Sigmoid colon (tissue), 7 donors: Measurements from ENCODE around the gene PCLAF. TPM values are rescaled to one million over a fixed set of nuclear protein-coding genes. Genes with fewer than 3 reads are reported as not detected.
"Not testable (repeated sequence)": the region's sequence is repeated elsewhere in the genome, so short reads cannot be mapped to it uniquely, and the experiment has no call there.

Experiments used
- DNase-seq: peaks from one replicate; pipeline ENCODE4 v3.0.0-alpha.2; 2019
- H3K27ac ChIP-seq, 4 donors: fragments of 200-600 bp; sonication (generic); one replicate each; pipeline ENCODE4 v1.5.1; 2016 to 2019; ENCODE audit warnings: mild to moderate bottlenecking in 1 of 4
- H3K27me3 ChIP-seq, 3 donors: fragments of 200-600 bp; sonication (generic); one replicate each; pipeline ENCODE4 v1.5.1; 2019; ENCODE audit warnings: mild to moderate bottlenecking in 1 of 3
- H3K36me3 ChIP-seq, 4 donors: fragments of 200-600 bp; sonication (generic); one replicate each; pipeline ENCODE4 v1.5.1; 2016 to 2019
- H3K4me1 ChIP-seq, 4 donors: fragments of 200-600 bp; sonication (generic); one replicate each; pipeline ENCODE4 v1.5.1; 2017 to 2019
- H3K4me3 ChIP-seq, 4 donors: fragments of 200-600 bp; sonication (generic); one replicate each; pipeline ENCODE4 v1.5.1; 2017 to 2019; ENCODE audit warnings: mild to moderate bottlenecking in 2 of 4, moderate library complexity in 1 of 4
- H3K9me3 ChIP-seq, 4 donors: fragments of 200-600 bp in 3 of 4; sonication (generic) in 3 of 4; one replicate each; pipeline versions ENCODE4 v1.5.1 to v1.6.1; 2013 to 2019
- EP300 ChIP-seq, 4 donors: sonication (generic); formaldehyde crosslinking; IDR thresholded peaks; one replicate each; pipeline ENCODE4 v1.6.1; 2017; ENCODE audit warnings: antibody characterized with exemption in 4 of 4
- POLR2A ChIP-seq, 2 donors: fragments of 450-650 bp; IDR thresholded peaks; one replicate each; pipeline ENCODE4 v1.6.1; 2016; ENCODE audit warnings: antibody characterized with exemption in 2 of 2, mild to moderate bottlenecking in 2 of 2, moderate library complexity in 2 of 2
- POLR2AphosphoS5 ChIP-seq, 4 donors: sonication (generic); formaldehyde crosslinking; IDR thresholded peaks; one replicate each; pipeline ENCODE4 v1.6.1; 2017; ENCODE audit warnings: antibody characterized with exemption in 4 of 4
- WGBS, 2 donors: extraction: QIAGEN DNeasy Blood & Tissue Kit; methylation state at CpG; one replicate each; pipeline ENCODE4 v1.1.7; 2013; 5-methylcytosine and 5-hydroxymethylcytosine counted together
- intact Hi-C: fragments of 100-400 bp; cut with DNase I; formaldehyde crosslinking; loops from one replicate; pipeline ENCODE4 v1.15.1; 2023
- polyA plus RNA-seq, 3 donors: library from polyadenylated mRNA; stranded (reverse); fragments of 200-250 nt; gene quantifications; one replicate each; pipeline ENCODE4 v1.2.3, GENCODE V29; 2013
- total RNA-seq, 4 donors: library from RNA; depleted of rRNA; stranded (reverse); fragments of >200 nt; gene quantifications; one replicate each; pipeline ENCODE4 v1.1.0, GENCODE V29; 2016
- TF ChIP-seq, protein P1 (sequence below), 4 experiments: fragments of 450-650 bp in 3 of 4; fragments of 200-600 bp in 1 of 4; IDR thresholded peaks; one replicate each; pipeline ENCODE4 v1.5.1; 2016 to 2019; ENCODE audit warnings: antibody characterized with exemption in 4 of 4, mild to moderate bottlenecking in 3 of 4, moderate library complexity in 2 of 4
- donor health status: healthy with polysubstance abuse.
- donor health status: Bipolar disorder and iron deficiency.
- donor health status: healthy.

The PCLAF gene
- total and polyA plus RNA-seq, 7 donors = 1.1 to 83.0 (median 6.5) TPM; not detected in 1

DNA sequence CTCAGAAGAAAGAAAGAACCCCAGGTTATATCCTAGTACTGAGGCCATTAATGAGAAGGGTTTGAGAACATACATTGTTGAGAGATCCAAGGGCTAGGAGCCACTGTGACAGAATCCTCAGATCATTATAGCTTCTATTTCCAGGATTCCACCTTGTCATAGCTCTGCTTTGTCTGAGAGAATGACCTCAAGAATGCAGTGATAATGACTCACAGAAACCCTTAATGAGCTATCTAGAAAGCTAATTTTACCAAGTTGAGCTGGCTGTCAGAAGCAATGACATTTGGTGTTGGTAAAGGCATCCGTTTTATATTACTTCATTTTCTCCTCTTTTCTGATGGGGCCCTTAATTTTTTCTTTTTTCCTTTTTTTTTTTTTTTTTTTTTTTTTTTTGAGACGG lies 17.3 kb upstream of the PCLAF start:
- Histone ChIP-seq H3K4me1 (no peaks in the 10 kb centered on the region), H3K27ac (no peak overlapping the region), H3K4me3 (no peak overlapping the region), H3K36me3 (peaks cover 10 to 100% (median 38%) of the 10 kb centered on the region in 4 donors), H3K27me3 (no peaks in the 10 kb centered on the region), H3K9me3 (no peaks in the 10 kb centered on the region)
- DNase-seq = no peak
- 91 to 100% methylated on average over 2 of the region's 2 CpGs for WGBS, 2 donors
- TF ChIP-seq POLR2A (IDR thresholded peaks at IDR 0.05) (no peak), EP300 (IDR thresholded peaks at IDR 0.05) (no peak)
- intact Hi-C loops = no loop called here

DNA sequence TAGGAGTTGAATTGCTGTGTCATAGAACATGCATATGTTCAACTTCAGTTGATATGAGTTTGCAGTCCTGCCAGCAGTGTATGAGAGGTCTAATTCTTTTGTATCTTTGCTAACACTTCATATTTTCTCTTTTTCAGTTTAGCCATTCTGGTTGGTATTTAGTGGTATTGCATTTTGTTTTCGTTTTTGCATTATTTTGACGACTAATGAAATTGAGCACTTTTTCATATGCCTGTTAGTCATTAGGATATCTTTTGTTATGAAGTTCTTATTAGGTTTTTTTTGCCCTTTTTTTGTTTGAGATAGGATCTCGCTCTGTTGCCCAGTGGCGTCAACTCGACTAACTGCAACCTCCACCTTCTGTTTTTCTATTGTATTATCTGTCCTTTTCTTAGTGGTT lies 15.5 kb upstream of the PCLAF start:
- no peak for DNase-seq
- WGBS, 2 donors = 95 to 96% methylated on average over 5 of the region's 5 CpGs

DNA sequence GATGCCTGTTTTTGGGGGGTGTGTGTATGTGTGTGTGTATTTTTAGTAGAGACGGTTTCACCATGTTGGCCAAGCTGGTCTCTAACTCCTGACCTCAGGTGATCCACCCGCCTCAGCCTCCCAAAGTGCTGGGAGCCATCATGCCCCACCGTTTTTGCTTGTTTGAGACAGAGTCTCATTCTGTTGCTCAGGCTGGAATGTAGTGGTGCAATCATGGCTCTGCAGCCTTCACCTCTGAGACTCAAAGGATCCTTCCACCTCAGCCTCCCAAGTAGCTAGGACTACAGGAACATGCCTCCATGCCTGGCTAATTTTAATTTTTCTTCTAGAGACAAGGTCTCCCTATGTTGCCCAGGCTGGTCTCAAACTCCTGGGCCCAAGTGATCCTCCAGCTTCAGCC lies 11.2 kb upstream of the PCLAF start:
- H3K9me3 ChIP-seq, intact Hi-C loops, DNase-seq, H3K27ac ChIP-seq, H3K27me3 ChIP-seq, H3K4me3 ChIP-seq: not testable (repeated sequence)
- H3K4me1 ChIP-seq = peaks cover 0 to 18% (median 12%) of the 10 kb centered on the region in 4 donors
- WGBS, 2 donors = 88 to 91% methylated on average over 3 of the region's 3 CpGs
- H3K36me3 ChIP-seq = peaks cover 0 to 41% (median 14%) of the 10 kb centered on the region in 4 donors

More for the DNA sequence above, 15.5 kb upstream of the PCLAF start:
- H3K36me3 ChIP-seq = peaks cover 10 to 84% (median 35%) of the 10 kb centered on the region in 4 donors
- no peaks in the 10 kb centered on the region for H3K27me3 ChIP-seq
- no peak for TF ChIP-seq EP300 (IDR thresholded peaks at IDR 0.05)
- TF ChIP-seq POLR2AphosphoS5 (IDR thresholded peaks at IDR 0.05) = no peak
- TF ChIP-seq POLR2A (IDR thresholded peaks at IDR 0.05) = no peak
- TF ChIP-seq, protein P1, sequence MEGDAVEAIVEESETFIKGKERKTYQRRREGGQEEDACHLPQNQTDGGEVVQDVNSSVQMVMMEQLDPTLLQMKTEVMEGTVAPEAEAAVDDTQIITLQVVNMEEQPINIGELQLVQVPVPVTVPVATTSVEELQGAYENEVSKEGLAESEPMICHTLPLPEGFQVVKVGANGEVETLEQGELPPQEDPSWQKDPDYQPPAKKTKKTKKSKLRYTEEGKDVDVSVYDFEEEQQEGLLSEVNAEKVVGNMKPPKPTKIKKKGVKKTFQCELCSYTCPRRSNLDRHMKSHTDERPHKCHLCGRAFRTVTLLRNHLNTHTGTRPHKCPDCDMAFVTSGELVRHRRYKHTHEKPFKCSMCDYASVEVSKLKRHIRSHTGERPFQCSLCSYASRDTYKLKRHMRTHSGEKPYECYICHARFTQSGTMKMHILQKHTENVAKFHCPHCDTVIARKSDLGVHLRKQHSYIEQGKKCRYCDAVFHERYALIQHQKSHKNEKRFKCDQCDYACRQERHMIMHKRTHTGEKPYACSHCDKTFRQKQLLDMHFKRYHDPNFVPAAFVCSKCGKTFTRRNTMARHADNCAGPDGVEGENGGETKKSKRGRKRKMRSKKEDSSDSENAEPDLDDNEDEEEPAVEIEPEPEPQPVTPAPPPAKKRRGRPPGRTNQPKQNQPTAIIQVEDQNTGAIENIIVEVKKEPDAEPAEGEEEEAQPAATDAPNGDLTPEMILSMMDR (IDR thresholded peaks at IDR 0.05) = no peak
- intact Hi-C loops = no loop called here
- H3K27ac ChIP-seq = no peak overlapping the region
- H3K9me3 ChIP-seq = no peaks in the 10 kb centered on the region
- H3K4me1 ChIP-seq = no peaks in the 10 kb centered on the region
- no peak overlapping the region for H3K4me3 ChIP-seq

DNA sequence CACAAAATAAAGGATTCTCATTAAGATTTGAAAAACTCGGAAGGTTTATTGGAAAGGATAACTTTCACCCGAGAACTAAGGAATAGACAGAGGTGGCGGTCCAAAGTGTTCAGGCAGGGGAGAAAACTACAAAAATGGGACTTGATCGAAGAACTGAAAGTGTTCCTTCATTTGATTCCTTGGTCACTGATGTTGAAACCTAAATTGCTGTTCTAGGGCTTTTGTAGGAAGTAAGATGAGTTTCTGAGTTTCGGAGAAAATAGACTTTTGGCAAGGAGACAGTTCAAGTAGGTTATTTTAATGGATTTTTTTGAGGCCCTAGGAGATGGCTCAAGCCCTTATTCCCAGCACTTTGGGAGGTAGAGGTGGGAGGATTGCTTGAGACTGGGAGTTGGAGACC lies 7.8 kb upstream of the PCLAF start:
- WGBS, 2 donors = 90 to 95% methylated on average over 5 of the region's 5 CpGs
- Histone ChIP-seq H3K4me3 (no peak overlapping the region), H3K4me1 (peaks cover 0 to 18% (median 12%) of the 10 kb centered on the region in 4 donors), H3K36me3 (peaks cover 0 to 7% (median 0%) of the 10 kb centered on the region in 4 donors), H3K9me3 (no peaks in the 10 kb centered on the region), H3K27me3 (no peaks in the 10 kb centered on the region), H3K27ac (no peak overlapping the region)
- intact Hi-C loops = no loop called here
- no peak for TF ChIP-seq EP300 (IDR thresholded peaks at IDR 0.05)
- no peak for TF ChIP-seq POLR2A (IDR thresholded peaks at IDR 0.05)
- TF ChIP-seq, protein P1 (IDR thresholded peaks at IDR 0.05) = no peak
- TF ChIP-seq POLR2AphosphoS5 (IDR thresholded peaks at IDR 0.05) = no peak
- DNase-seq = no peak

DNA sequence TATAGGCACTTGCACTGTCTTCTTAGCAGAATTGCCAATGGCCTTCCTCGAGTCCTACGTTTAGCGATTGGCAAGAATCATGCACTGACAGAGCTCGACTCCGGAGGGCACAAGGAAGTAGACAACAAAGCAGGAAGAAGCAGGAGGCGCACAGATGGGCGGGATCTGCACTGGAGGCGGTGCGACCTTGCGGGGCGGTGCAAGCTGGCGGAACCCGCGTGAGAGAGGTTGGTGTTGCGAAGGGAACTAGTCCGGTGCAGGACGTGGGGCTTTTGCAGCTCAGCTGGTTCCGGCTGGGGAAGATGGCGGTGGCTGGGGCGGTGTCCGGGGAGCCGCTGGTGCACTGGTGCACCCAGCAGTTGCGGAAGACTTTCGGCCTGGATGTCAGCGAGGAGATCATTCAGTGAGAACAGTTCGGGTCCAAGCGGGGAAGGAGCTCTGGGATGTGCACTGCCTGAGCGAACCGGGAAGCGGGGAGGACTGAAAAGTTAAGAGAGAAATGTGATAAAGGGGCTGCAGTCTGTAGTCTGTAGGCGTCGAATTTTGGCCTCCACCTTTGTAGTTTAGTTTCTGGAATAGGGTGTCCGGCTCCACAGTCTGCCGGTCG lies 6.4 kb upstream of the PCLAF start, which contains the start of gene TRIP4:
Gene TRIP4, plus strand, starts transcription at position 275 of the 607 bp plus-strand sequence. Its CDS starts 28 bp downstream, at position 303.
- Histone ChIP-seq H3K9me3 (no peaks in the 10 kb centered on the region), H3K4me3 (peak within 1 kb of the TSS; percentile 52 to 82 (median 68)), H3K27me3 (no peaks in the 10 kb centered on the region), H3K36me3 (no peaks in the 10 kb centered on the region), H3K4me1 (peaks cover 0 to 18% (median 12%) of the 10 kb centered on the region in 4 donors), H3K27ac (peak within 1 kb of the TSS; percentile 70 to 83 (median 80))
- 0% methylated on average over 35 of the region's 35 CpGs for WGBS, 2 donors
- intact Hi-C loops = loop anchor here (1.0 kb wide), 2 partner anchors 31 to 224 kb away; partner anchors contain the start of genes CSNK1G1 and PPIB
- TF ChIP-seq EP300 (IDR thresholded peaks at IDR 0.05) (no peak), POLR2AphosphoS5 (IDR thresholded peaks at IDR 0.05) (peak; percentile 52 to 83 (median 80)), POLR2A (IDR thresholded peaks at IDR 0.05) (peak in 1 of 2 donors; percentile 33)
- TF ChIP-seq, protein P1 (IDR thresholded peaks at IDR 0.05) = no peak
- DNase-seq = peak; percentile 97
